Brain microvascular endothelial cell (primary cell): ENCODE results near the gene GTSE1.

Source experiments
- DNase-seq: peaks from one replicate; pipeline ENCODE4 v3.0.0-alpha.2; 2020
- H3K27ac ChIP-seq: fragments of 250-450 bp; sonication (Bioruptor Pico); 2 replicates; pipeline ENCODE4 v1.5.1; 2020; ENCODE audit warnings: mild to moderate bottlenecking, moderate library complexity
- H3K27me3 ChIP-seq: fragments of 250-450 bp; sonication (Bioruptor Pico); replicated peaks from 2 replicates; pipeline ENCODE4 v1.5.1; 2020; ENCODE audit warnings: mild to moderate bottlenecking
- H3K36me3 ChIP-seq: fragments of 250-450 bp; sonication (Bioruptor Pico); replicated peaks from 2 replicates; pipeline ENCODE4 v1.5.1; 2020; ENCODE audit warnings: mild to moderate bottlenecking
- H3K4me3 ChIP-seq: 2 replicates; pipeline ENCODE4 v1.5.1; 2011; ENCODE audit warnings: low read depth, mild to moderate bottlenecking, control low read depth, low read length, moderate library complexity
- CTCF ChIP-seq: IDR thresholded peaks from 2 replicates; pipeline ENCODE4 v1.5.1; 2011; ENCODE audit warnings: low read depth, mild to moderate bottlenecking, moderate library complexity, low read length, control low read depth, inconsistent platforms; ENCODE audit errors: missing control alignments
- in situ Hi-C: cut with HindIII; loops from 2 replicates; pipeline ENCODE4 v1.10.0; 2017; ENCODE audit warnings: low sequenced_read_pairs, low pct_ligation_motif_present

GTSE1 gene

GRCh38 chr22:46280999-46281623 lies 15.6 kb upstream of the GTSE1 start:
- H3K27ac ChIP-seq = no peak overlapping the region
- H3K36me3 ChIP-seq = peaks cover 63% of the 10 kb centered on the region
- no peak overlapping the region for H3K4me3 ChIP-seq
- in situ Hi-C loops = no loop called here
- no peaks in the 10 kb centered on the region for H3K27me3 ChIP-seq
- no peak for DNase-seq
- TF ChIP-seq CTCF = no peak

- H3K27me3 ChIP-seq = no peaks in the 10 kb centered on the region
- in situ Hi-C loops = no loop called here
- H3K27ac ChIP-seq = no peak overlapping the region
- no peak overlapping the region for H3K4me3 ChIP-seq
- peaks cover 58% of the 10 kb centered on the region for H3K36me3 ChIP-seq
- TF ChIP-seq CTCF = no peak
- no peak for DNase-seq
Measured at GRCh38 chr22:46281866-46282678, 14.6 kb upstream of the GTSE1 start.

- in situ Hi-C loops = no loop called here
- H3K27me3 ChIP-seq = no peaks in the 10 kb centered on the region
- no peak overlapping the region for H3K4me3 ChIP-seq
- TF ChIP-seq CTCF = no peak
- H3K36me3 ChIP-seq = peaks cover 29% of the 10 kb centered on the region
- no peak for DNase-seq
- no peak overlapping the region for H3K27ac ChIP-seq
Measured at GRCh38 chr22:46286006-46286405, 10.7 kb upstream of the GTSE1 start.

GRCh38 chr22:46286941-46287872 lies 9.5 kb upstream of the GTSE1 start:
- Histone ChIP-seq H3K4me3 (no peak overlapping the region), H3K36me3 (peaks cover 21% of the 10 kb centered on the region), H3K27ac (no peak overlapping the region), H3K27me3 (no peaks in the 10 kb centered on the region)
- in situ Hi-C loops = no loop called here
- no peak for DNase-seq
- TF ChIP-seq CTCF = no peak

GRCh38 chr22:46287873-46288751 lies 8.6 kb upstream of the GTSE1 start:
- no peaks in the 10 kb centered on the region for H3K27me3 ChIP-seq
- in situ Hi-C loops = no loop called here
- H3K27ac ChIP-seq = no peak overlapping the region
- no peak overlapping the region for H3K4me3 ChIP-seq
- no peak for TF ChIP-seq CTCF
- no peak for DNase-seq
- peaks cover 21% of the 10 kb centered on the region for H3K36me3 ChIP-seq
